ENCODE measurements around the gene LOXL1. TPM values are rescaled to one million over a fixed set of nuclear protein-coding genes. Genes with fewer than 3 reads are reported as not detected.

Gene LOXL1
- total RNA-seq, 1 donor from 2014 or later = 280 TPM

DNA sequence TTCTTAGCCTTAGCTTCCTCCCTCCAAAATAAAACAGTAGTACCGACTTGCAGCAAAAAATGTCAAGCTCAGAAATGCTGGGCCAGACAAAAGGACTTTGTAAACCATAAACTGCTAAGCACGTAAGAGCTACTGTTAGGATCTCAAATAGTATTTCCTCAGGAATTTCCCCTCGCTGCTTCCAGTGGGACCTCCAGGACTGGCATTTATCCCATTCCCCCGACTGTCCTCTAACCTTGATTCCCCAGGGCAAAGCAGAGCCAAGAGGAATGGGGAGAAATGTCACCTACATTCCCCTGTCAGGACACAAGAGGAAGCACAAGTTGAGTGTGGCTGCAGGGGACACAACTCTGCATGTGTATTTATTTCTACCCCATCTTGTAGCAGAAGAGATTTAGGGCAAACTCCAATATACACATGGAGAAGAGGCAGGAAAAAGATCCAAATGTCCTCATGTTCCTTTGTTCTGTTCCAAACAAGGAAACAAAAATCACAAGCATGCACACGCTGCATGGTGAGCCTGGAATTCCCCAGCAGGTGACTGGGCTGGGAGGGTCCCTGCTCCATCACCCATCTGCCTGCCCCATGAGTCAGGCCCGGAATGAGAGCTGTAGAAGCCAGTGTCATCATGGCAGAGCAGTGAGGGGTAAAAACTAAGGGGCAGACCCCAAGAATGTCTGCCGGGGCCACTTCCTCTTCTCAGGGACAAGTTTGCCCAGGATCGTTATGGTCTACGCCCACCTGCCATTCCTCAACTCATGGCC, 61.6 kb downstream of the LOXL1 start:
- Mint-ChIP-seq H3K9me3 (ENCODE audit: unreplicated experiment) (no peaks in the 10 kb centered on the region), H3K4me1 (ENCODE audit: low read depth, unreplicated experiment) (peaks cover 65% of the 10 kb centered on the region), H3K4me3 (ENCODE audit: unreplicated experiment) (no peak overlapping the region), H3K27ac (ENCODE audit: unreplicated experiment) (peak overlapping the region; percentile 63), H3K36me3 (ENCODE audit: low read depth, unreplicated experiment) (peaks cover 3% of the 10 kb centered on the region), H3K27me3 (ENCODE audit: low read depth, unreplicated experiment) (no peaks in the 10 kb centered on the region)
- H3K4me2 ChIP-seq (ENCODE audit: low read length) = peak overlapping the region; percentile 60
- H4K20me1 ChIP-seq (ENCODE audit: insufficient read depth, low read length) = no peaks in the 10 kb centered on the region
- peaks cover 13% of the 10 kb centered on the region for H3K79me2 ChIP-seq (ENCODE audit: insufficient read depth, low read length)
- peaks cover 68% of the 10 kb centered on the region for H3K4me1 ChIP-seq (ENCODE audit: insufficient read depth, low read length)
- DNase-seq (ENCODE audit: low read depth) (peak; percentile 53), FAIRE-seq (no peak)
- peak overlapping the region; percentile 29 for H3K9ac ChIP-seq (ENCODE audit: low read length)
- H2AFZ ChIP-seq (ENCODE audit: low read depth, low read length) = no peak overlapping the region
- H3K4me3 ChIP-seq (ENCODE audit: insufficient read depth, low read depth, low read length) = no peak overlapping the region
- H3K27ac ChIP-seq (ENCODE audit: low read depth, low read length) = peak overlapping the region; percentile 72
- H3K36me3 ChIP-seq (ENCODE audit: insufficient read depth, low read length) = no peaks in the 10 kb centered on the region
- H3K9me3 ChIP-seq (ENCODE audit: insufficient read depth, low read depth, low read length) = no peaks in the 10 kb centered on the region
- TF ChIP-seq CTCF (IDR thresholded peaks at IDR 0.05; ENCODE audit: insufficient read depth, low read depth, low read length) = no peak
- TF ChIP-seq EZH2 (IDR thresholded peaks at IDR 0.05; ENCODE audit: insufficient read depth, low read length) = no peak
- no peaks in the 10 kb centered on the region for H3K27me3 ChIP-seq (ENCODE audit: insufficient read depth, low read length)

DNA sequence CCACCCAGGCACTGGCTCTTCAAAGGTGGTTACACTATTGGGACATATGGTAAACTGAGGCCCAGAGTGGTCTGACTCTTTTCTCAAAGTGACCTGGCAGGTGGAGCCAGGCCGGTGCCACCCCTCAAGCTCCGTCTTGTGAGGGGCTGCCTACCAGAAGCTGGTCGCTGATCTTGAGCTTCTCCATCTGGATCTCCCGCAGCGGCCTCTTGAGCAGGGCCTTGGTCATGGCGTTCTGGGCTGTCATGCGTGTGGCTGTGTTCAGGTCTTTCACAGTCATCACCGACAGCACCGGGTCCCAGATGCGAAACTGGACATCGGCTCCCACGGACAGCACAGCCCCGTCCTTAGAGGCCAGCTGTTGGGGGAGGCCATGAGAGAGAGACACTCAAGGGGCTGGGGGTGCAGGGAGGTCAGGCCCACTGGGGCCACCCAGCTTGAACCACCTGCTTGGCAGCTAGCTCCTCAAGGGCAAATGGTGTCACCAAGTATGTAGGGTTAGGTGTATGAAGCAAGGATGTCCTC, 62.2 kb downstream of the LOXL1 start:
- Histone ChIP-seq H2AFZ (ENCODE audit: low read depth, low read length) (no peak overlapping the region), H3K9ac (ENCODE audit: low read length) (peak overlapping the region; percentile 29), H3K79me2 (ENCODE audit: insufficient read depth, low read length) (peaks cover 13% of the 10 kb centered on the region), H3K4me1 (ENCODE audit: insufficient read depth, low read length) (peaks cover 62% of the 10 kb centered on the region), H3K27ac (ENCODE audit: low read depth, low read length) (peak overlapping the region; percentile 72), H4K20me1 (ENCODE audit: insufficient read depth, low read length) (no peaks in the 10 kb centered on the region), H3K4me3 (ENCODE audit: insufficient read depth, low read depth, low read length) (no peak overlapping the region), H3K27me3 (ENCODE audit: insufficient read depth, low read length) (no peaks in the 10 kb centered on the region), H3K9me3 (ENCODE audit: insufficient read depth, low read depth, low read length) (no peaks in the 10 kb centered on the region), H3K4me2 (ENCODE audit: low read length) (peak overlapping the region; percentile 60), H3K36me3 (ENCODE audit: insufficient read depth, low read length) (no peaks in the 10 kb centered on the region)
- FAIRE-seq = no peak
- Mint-ChIP-seq H3K4me3 (ENCODE audit: unreplicated experiment) (no peak overlapping the region), H3K36me3 (ENCODE audit: low read depth, unreplicated experiment) (peaks cover 3% of the 10 kb centered on the region), H3K27me3 (ENCODE audit: low read depth, unreplicated experiment) (no peaks in the 10 kb centered on the region), H3K27ac (ENCODE audit: unreplicated experiment) (peak overlapping the region; percentile 96), H3K4me1 (ENCODE audit: low read depth, unreplicated experiment) (peaks cover 60% of the 10 kb centered on the region), H3K9me3 (ENCODE audit: unreplicated experiment) (no peaks in the 10 kb centered on the region)
- DNase-seq (ENCODE audit: low read depth) = no peak
- TF ChIP-seq EZH2 (IDR thresholded peaks at IDR 0.05; ENCODE audit: insufficient read depth, low read length) (no peak), CTCF (IDR thresholded peaks at IDR 0.05; ENCODE audit: insufficient read depth, low read depth, low read length) (no peak)

Measured in astrocyte (in vitro differentiated cells and primary cell).